ENCODE data around the gene NUDCD3.

NUDCD3 gene

GRCh38 chr7:44416941-44417340 lies 73.5 kb downstream of the NUDCD3 start:
- H3K4me3 Mint-ChIP-seq: no peak overlapping the region

GRCh38 chr7:44415510-44415909 lies 74.9 kb downstream of the NUDCD3 start:
- DNase-seq (ENCODE audit: low spot score in 2 of 2) (no peak), ATAC-seq (replicated peaks; ENCODE audit: extremely low read depth, poor library complexity, severe bottlenecking) (no peak)
- no peak overlapping the region for H3K4me3 Mint-ChIP-seq
- no peaks in the 10 kb centered on the region for H3K9me3 Mint-ChIP-seq
- H3K36me3 Mint-ChIP-seq (ENCODE audit: insufficient read depth): peaks cover 24% of the 10 kb centered on the region
- H3K4me1 Mint-ChIP-seq: peaks cover 41% of the 10 kb centered on the region
- no peaks in the 10 kb centered on the region for H3K27me3 Mint-ChIP-seq
- H3K27ac Mint-ChIP-seq (ENCODE audit: low read depth): peak overlapping the region; percentile 29

More at GRCh38 chr7:44416941-44417340, 73.5 kb downstream of the NUDCD3 start:
- Mint-ChIP-seq H3K9me3 (no peaks in the 10 kb centered on the region), H3K36me3 (ENCODE audit: insufficient read depth) (peaks cover 25% of the 10 kb centered on the region), H3K27me3 (no peaks in the 10 kb centered on the region), H3K4me1 (peaks cover 51% of the 10 kb centered on the region), H3K27ac (ENCODE audit: low read depth) (peak overlapping the region; percentile 3)
- DNase-seq (ENCODE audit: low spot score in 2 of 2) (no peak), ATAC-seq (replicated peaks; ENCODE audit: extremely low read depth, poor library complexity, severe bottlenecking) (no peak)

GRCh38 chr7:44415047-44415446 lies 75.4 kb downstream of the NUDCD3 start:
- Mint-ChIP-seq H3K27ac (ENCODE audit: low read depth) (peak overlapping the region; percentile 29), H3K9me3 (no peaks in the 10 kb centered on the region), H3K4me3 (no peak overlapping the region), H3K4me1 (peaks cover 37% of the 10 kb centered on the region), H3K27me3 (no peaks in the 10 kb centered on the region), H3K36me3 (ENCODE audit: insufficient read depth) (peaks cover 21% of the 10 kb centered on the region)
- DNase-seq (ENCODE audit: low spot score in 2 of 2): no peak
- no peak for ATAC-seq (replicated peaks; ENCODE audit: extremely low read depth, poor library complexity, severe bottlenecking)

GRCh38 chr7:44411306-44411705 lies 79.2 kb downstream of the NUDCD3 start:
- peaks cover 20% of the 10 kb centered on the region for H3K36me3 Mint-ChIP-seq (ENCODE audit: insufficient read depth)
- DNase-seq (ENCODE audit: low spot score in 2 of 2) (no peak), ATAC-seq (replicated peaks; ENCODE audit: extremely low read depth, poor library complexity, severe bottlenecking) (no peak)
- no peak overlapping the region for H3K27ac Mint-ChIP-seq (ENCODE audit: low read depth)
- peaks cover 32% of the 10 kb centered on the region for H3K4me1 Mint-ChIP-seq
- H3K9me3 Mint-ChIP-seq: no peaks in the 10 kb centered on the region
- no peaks in the 10 kb centered on the region for H3K27me3 Mint-ChIP-seq
- no peak overlapping the region for H3K4me3 Mint-ChIP-seq

GRCh38 chr7:44408596-44408995 lies 81.9 kb downstream of the NUDCD3 start:
- H3K36me3 Mint-ChIP-seq (ENCODE audit: insufficient read depth): peaks cover 21% of the 10 kb centered on the region
- peaks cover 31% of the 10 kb centered on the region for H3K4me1 Mint-ChIP-seq
- H3K4me3 Mint-ChIP-seq: no peak overlapping the region
- H3K9me3 Mint-ChIP-seq: no peaks in the 10 kb centered on the region
- H3K27me3 Mint-ChIP-seq: no peaks in the 10 kb centered on the region
- H3K27ac Mint-ChIP-seq (ENCODE audit: low read depth): no peak overlapping the region
- ATAC-seq (replicated peaks; ENCODE audit: extremely low read depth, poor library complexity, severe bottlenecking): no peak
- DNase-seq (ENCODE audit: low spot score in 2 of 2): no peak

- ATAC-seq (replicated peaks; ENCODE audit: extremely low read depth, poor library complexity, severe bottlenecking) (no peak), DNase-seq (ENCODE audit: low spot score in 2 of 2) (no peak)
- H3K4me1 Mint-ChIP-seq: peaks cover 25% of the 10 kb centered on the region
- H3K36me3 Mint-ChIP-seq (ENCODE audit: insufficient read depth): peaks cover 27% of the 10 kb centered on the region
- no peaks in the 10 kb centered on the region for H3K27me3 Mint-ChIP-seq
- no peak overlapping the region for H3K4me3 Mint-ChIP-seq
- no peak overlapping the region for H3K27ac Mint-ChIP-seq (ENCODE audit: low read depth)
- no peaks in the 10 kb centered on the region for H3K9me3 Mint-ChIP-seq
These were observed 86.7 kb downstream of the NUDCD3 start for GRCh38 chr7:44403775-44404174.

- no peak overlapping the region for H3K27ac Mint-ChIP-seq (ENCODE audit: low read depth)
- DNase-seq (ENCODE audit: low spot score in 2 of 2): no peak
- H3K27me3 Mint-ChIP-seq: no peaks in the 10 kb centered on the region
- no peak for ATAC-seq (replicated peaks; ENCODE audit: extremely low read depth, poor library complexity, severe bottlenecking)
- H3K4me1 Mint-ChIP-seq: peaks cover 28% of the 10 kb centered on the region
- H3K9me3 Mint-ChIP-seq: no peaks in the 10 kb centered on the region
- H3K36me3 Mint-ChIP-seq (ENCODE audit: insufficient read depth): peaks cover 27% of the 10 kb centered on the region
- H3K4me3 Mint-ChIP-seq: no peak overlapping the region
These were observed 87.2 kb downstream of the NUDCD3 start for GRCh38 chr7:44403176-44403759.

GRCh38 chr7:44402401-44403060 lies 87.9 kb downstream of the NUDCD3 start:
- Mint-ChIP-seq H3K4me1 (peaks cover 28% of the 10 kb centered on the region), H3K27me3 (no peaks in the 10 kb centered on the region), H3K27ac (ENCODE audit: low read depth) (no peak overlapping the region), H3K9me3 (no peaks in the 10 kb centered on the region), H3K4me3 (no peak overlapping the region), H3K36me3 (ENCODE audit: insufficient read depth) (peaks cover 30% of the 10 kb centered on the region)
- ATAC-seq (replicated peaks; ENCODE audit: extremely low read depth, poor library complexity, severe bottlenecking): no peak
- DNase-seq (ENCODE audit: low spot score in 2 of 2): no peak

GRCh38 chr7:44401692-44402091 lies 88.8 kb downstream of the NUDCD3 start:
- no peak overlapping the region for H3K4me3 Mint-ChIP-seq
- H3K36me3 Mint-ChIP-seq (ENCODE audit: insufficient read depth): peaks cover 27% of the 10 kb centered on the region
- H3K4me1 Mint-ChIP-seq: peaks cover 33% of the 10 kb centered on the region
- H3K27me3 Mint-ChIP-seq: no peaks in the 10 kb centered on the region
- ATAC-seq (replicated peaks; ENCODE audit: extremely low read depth, poor library complexity, severe bottlenecking): no peak
- no peak overlapping the region for H3K27ac Mint-ChIP-seq (ENCODE audit: low read depth)
- no peaks in the 10 kb centered on the region for H3K9me3 Mint-ChIP-seq
- no peak for DNase-seq (ENCODE audit: low spot score in 2 of 2)

- ATAC-seq (replicated peaks; ENCODE audit: extremely low read depth, poor library complexity, severe bottlenecking) (no peak), DNase-seq (ENCODE audit: low spot score in 2 of 2) (no peak)
- Mint-ChIP-seq H3K4me3 (no peak overlapping the region), H3K36me3 (ENCODE audit: insufficient read depth) (peaks cover 25% of the 10 kb centered on the region), H3K27ac (ENCODE audit: low read depth) (no peak overlapping the region), H3K9me3 (no peaks in the 10 kb centered on the region), H3K27me3 (no peaks in the 10 kb centered on the region), H3K4me1 (peaks cover 24% of the 10 kb centered on the region)
These were observed 90.4 kb downstream of the NUDCD3 start for GRCh38 chr7:44400033-44400511.

GRCh38 chr7:44398953-44399574 lies 91.4 kb downstream of the NUDCD3 start:
- no peak overlapping the region for H3K4me3 Mint-ChIP-seq
- H3K9me3 Mint-ChIP-seq: no peaks in the 10 kb centered on the region
- H3K4me1 Mint-ChIP-seq: peaks cover 24% of the 10 kb centered on the region
- H3K27me3 Mint-ChIP-seq: no peaks in the 10 kb centered on the region
- no peak overlapping the region for H3K27ac Mint-ChIP-seq (ENCODE audit: low read depth)
- peaks cover 22% of the 10 kb centered on the region for H3K36me3 Mint-ChIP-seq (ENCODE audit: insufficient read depth)
- no peak for ATAC-seq (replicated peaks; ENCODE audit: extremely low read depth, poor library complexity, severe bottlenecking)
- DNase-seq (ENCODE audit: low spot score in 2 of 2): no peak

GRCh38 chr7:44398511-44398911 lies 91.9 kb downstream of the NUDCD3 start:
- Mint-ChIP-seq H3K9me3 (no peaks in the 10 kb centered on the region), H3K4me1 (peaks cover 24% of the 10 kb centered on the region), H3K27me3 (no peaks in the 10 kb centered on the region), H3K36me3 (ENCODE audit: insufficient read depth) (peaks cover 20% of the 10 kb centered on the region), H3K27ac (ENCODE audit: low read depth) (no peak overlapping the region), H3K4me3 (no peak overlapping the region)
- no peak for ATAC-seq (replicated peaks; ENCODE audit: extremely low read depth, poor library complexity, severe bottlenecking)
- no peak for DNase-seq (ENCODE audit: low spot score in 2 of 2)
